Thoracic aorta (tissue), 2 donors: ENCODE results near the gene IL6ST. TPM values are rescaled to one million over a fixed set of nuclear protein-coding genes. Genes with fewer than 3 reads are reported as not detected.

Experiments
- ATAC-seq: fragments of 150-250 bp; one replicate; pipeline ENCODE4 v1.8.0; 2017; ENCODE audit warnings: low read depth; ENCODE audit not compliant: insufficient number of reproducible peaks, low FRiP score
- DNase-seq: peaks from one replicate; pipeline ENCODE4 v3.0.0-alpha.2; 2020; ENCODE audit warnings: low spot score
- H3K27ac ChIP-seq, 2 donors: fragments of 200-600 bp; sonication (generic); 1 replicate in 1 of 2; 2 replicates in 1 of 2; pipeline ENCODE4 v1.5.1; 2016; ENCODE audit warnings: mild to moderate bottlenecking in 2 of 2, moderate library complexity in 2 of 2
- H3K27me3 ChIP-seq: fragments of 200-600 bp; sonication (generic); replicated peaks from 2 replicates; pipeline ENCODE4 v1.6.0; 2016; ENCODE audit warnings: mild to moderate bottlenecking; ENCODE audit not compliant: insufficient read depth
- H3K36me3 ChIP-seq: fragments of 200-600 bp; sonication (generic); one replicate; pipeline ENCODE4 v1.5.1; 2016
- H3K4me1 ChIP-seq, 2 donors: fragments of 200-600 bp; sonication (generic); 1 replicate in 1 of 2; 2 replicates in 1 of 2; pipeline versions ENCODE4 v1.5.1 to v1.6.0; 2016; ENCODE audit warnings: low read depth in 2 of 2, mild to moderate bottlenecking in 1 of 2; ENCODE audit not compliant: control insufficient read depth in 1 of 2
- H3K4me3 ChIP-seq: fragments of 200-600 bp; sonication (generic); 2 replicates; pipeline ENCODE4 v1.5.1; 2016; ENCODE audit warnings: mild to moderate bottlenecking
- H3K9me3 ChIP-seq: fragments of 200-600 bp; sonication (generic); 2 replicates; pipeline ENCODE4 v1.5.1; 2016
- total RNA-seq, 2 donors: library from RNA; depleted of rRNA; stranded (reverse); fragments of >200 nt; gene quantifications; one replicate each; pipeline versions ENCODE4 v1.1.0 to v1.2.3, GENCODE V29; 2016
- TF ChIP-seq, protein P1 (sequence below): fragments of 200-600 bp; sonication (generic); IDR thresholded peaks from one replicate; pipeline ENCODE4 v1.5.1; 2019; ENCODE audit warnings: antibody characterized with exemption

Gene IL6ST
- total RNA-seq, 2 donors from 2014 or later: 236 to 490 TPM

- TF ChIP-seq, protein P1, sequence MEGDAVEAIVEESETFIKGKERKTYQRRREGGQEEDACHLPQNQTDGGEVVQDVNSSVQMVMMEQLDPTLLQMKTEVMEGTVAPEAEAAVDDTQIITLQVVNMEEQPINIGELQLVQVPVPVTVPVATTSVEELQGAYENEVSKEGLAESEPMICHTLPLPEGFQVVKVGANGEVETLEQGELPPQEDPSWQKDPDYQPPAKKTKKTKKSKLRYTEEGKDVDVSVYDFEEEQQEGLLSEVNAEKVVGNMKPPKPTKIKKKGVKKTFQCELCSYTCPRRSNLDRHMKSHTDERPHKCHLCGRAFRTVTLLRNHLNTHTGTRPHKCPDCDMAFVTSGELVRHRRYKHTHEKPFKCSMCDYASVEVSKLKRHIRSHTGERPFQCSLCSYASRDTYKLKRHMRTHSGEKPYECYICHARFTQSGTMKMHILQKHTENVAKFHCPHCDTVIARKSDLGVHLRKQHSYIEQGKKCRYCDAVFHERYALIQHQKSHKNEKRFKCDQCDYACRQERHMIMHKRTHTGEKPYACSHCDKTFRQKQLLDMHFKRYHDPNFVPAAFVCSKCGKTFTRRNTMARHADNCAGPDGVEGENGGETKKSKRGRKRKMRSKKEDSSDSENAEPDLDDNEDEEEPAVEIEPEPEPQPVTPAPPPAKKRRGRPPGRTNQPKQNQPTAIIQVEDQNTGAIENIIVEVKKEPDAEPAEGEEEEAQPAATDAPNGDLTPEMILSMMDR: no peak
- Histone ChIP-seq H3K27me3 (no peaks in the 10 kb centered on the region), H3K9me3 (no peaks in the 10 kb centered on the region), H3K4me1 (peaks cover 0 to 4% of the 10 kb centered on the region in 2 donors), H3K4me3 (no peak overlapping the region), H3K27ac (no peak overlapping the region), H3K36me3 (no peaks in the 10 kb centered on the region)
- ATAC-seq (no peak), DNase-seq (no peak)
Observed at GRCh38 chr5:55927861-55928655, 66.7 kb downstream of the IL6ST start.

DNA sequence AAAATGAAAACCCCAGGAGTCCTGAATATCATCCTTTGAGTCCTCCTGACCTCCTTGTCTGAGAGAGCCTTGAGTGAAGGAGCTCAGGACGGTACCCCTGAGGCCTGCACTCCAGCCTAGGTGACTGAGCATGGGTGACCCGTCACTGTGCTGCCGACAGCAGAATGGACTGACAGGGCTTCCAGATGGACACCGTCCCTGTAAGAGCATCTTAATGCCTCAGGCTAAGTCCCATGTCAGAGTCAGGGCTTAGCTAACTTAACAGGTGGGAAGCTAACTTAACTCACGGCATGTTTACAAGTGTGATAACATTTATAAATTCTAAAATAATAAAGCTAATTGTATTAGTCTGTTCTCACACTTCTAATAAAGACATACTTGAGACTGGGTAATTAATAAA, 68.3 kb downstream of the IL6ST start:
- DNase-seq (no peak), ATAC-seq (no peak)
- no peaks in the 10 kb centered on the region for H3K9me3 ChIP-seq
- peaks cover 0 to 4% of the 10 kb centered on the region in 2 donors for H3K4me1 ChIP-seq
- no peaks in the 10 kb centered on the region for H3K36me3 ChIP-seq
- no peak overlapping the region for H3K27ac ChIP-seq
- TF ChIP-seq, protein P1: no peak
- H3K27me3 ChIP-seq: no peaks in the 10 kb centered on the region
- H3K4me3 ChIP-seq: no peak overlapping the region

GRCh38 chr5:55925712-55926111, 69.1 kb downstream of the IL6ST start:
- no peaks in the 10 kb centered on the region for H3K9me3 ChIP-seq
- TF ChIP-seq, protein P1: no peak
- no peak overlapping the region for H3K4me3 ChIP-seq
- no peaks in the 10 kb centered on the region for H3K27me3 ChIP-seq
- no peaks in the 10 kb centered on the region for H3K36me3 ChIP-seq
- peaks cover 0 to 4% of the 10 kb centered on the region in 2 donors for H3K4me1 ChIP-seq
- no peak for DNase-seq
- no peak overlapping the region for H3K27ac ChIP-seq
- no peak for ATAC-seq

- TF ChIP-seq, protein P1: no peak
- no peak overlapping the region for H3K4me3 ChIP-seq
- peaks cover 0 to 4% of the 10 kb centered on the region in 2 donors for H3K4me1 ChIP-seq
- no peaks in the 10 kb centered on the region for H3K9me3 ChIP-seq
- no peaks in the 10 kb centered on the region for H3K36me3 ChIP-seq
- no peak overlapping the region for H3K27ac ChIP-seq
- ATAC-seq (no peak), DNase-seq (no peak)
- H3K27me3 ChIP-seq: no peaks in the 10 kb centered on the region
Observed at GRCh38 chr5:55925181-55925580, 69.6 kb downstream of the IL6ST start.

GRCh38 chr5:55924744-55925143, 70.0 kb downstream of the IL6ST start:
- no peak overlapping the region for H3K27ac ChIP-seq
- no peaks in the 10 kb centered on the region for H3K36me3 ChIP-seq
- H3K4me1 ChIP-seq: peaks cover 0 to 4% of the 10 kb centered on the region in 2 donors
- ATAC-seq (no peak), DNase-seq (no peak)
- H3K27me3 ChIP-seq: no peaks in the 10 kb centered on the region
- no peaks in the 10 kb centered on the region for H3K9me3 ChIP-seq
- no peak overlapping the region for H3K4me3 ChIP-seq
- TF ChIP-seq, protein P1: no peak
